ENCODE measurements around the gene SUSD4.

SUSD4 gene

DNA sequence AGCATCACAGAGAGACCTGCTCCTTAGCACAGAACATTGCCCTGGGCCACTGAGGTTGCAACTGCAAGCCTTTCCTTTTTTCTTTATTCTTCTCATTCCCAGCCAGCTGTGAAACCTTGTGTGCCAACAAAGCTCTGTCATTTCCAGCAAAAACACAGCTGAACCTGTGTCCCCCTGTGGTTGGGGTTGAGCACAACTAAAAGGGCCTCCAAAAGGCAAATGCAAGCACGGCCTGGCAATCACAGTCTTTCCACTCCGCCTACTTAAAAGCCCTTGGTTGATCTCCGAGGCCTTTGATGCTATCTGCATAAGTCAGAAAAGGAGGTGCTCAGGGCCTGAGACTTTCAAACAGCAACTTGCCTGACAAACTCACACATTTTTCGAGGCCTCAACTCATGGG lies 32.7 kb downstream of the SUSD4 start:
- TF ChIP-seq, protein P1, sequence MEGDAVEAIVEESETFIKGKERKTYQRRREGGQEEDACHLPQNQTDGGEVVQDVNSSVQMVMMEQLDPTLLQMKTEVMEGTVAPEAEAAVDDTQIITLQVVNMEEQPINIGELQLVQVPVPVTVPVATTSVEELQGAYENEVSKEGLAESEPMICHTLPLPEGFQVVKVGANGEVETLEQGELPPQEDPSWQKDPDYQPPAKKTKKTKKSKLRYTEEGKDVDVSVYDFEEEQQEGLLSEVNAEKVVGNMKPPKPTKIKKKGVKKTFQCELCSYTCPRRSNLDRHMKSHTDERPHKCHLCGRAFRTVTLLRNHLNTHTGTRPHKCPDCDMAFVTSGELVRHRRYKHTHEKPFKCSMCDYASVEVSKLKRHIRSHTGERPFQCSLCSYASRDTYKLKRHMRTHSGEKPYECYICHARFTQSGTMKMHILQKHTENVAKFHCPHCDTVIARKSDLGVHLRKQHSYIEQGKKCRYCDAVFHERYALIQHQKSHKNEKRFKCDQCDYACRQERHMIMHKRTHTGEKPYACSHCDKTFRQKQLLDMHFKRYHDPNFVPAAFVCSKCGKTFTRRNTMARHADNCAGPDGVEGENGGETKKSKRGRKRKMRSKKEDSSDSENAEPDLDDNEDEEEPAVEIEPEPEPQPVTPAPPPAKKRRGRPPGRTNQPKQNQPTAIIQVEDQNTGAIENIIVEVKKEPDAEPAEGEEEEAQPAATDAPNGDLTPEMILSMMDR (conservative IDR thresholded peaks at IDR 0.05; ENCODE audit: low read depth, low read length): no peak
- no peak overlapping the region for H3K4me3 ChIP-seq (ENCODE audit: low read length)
- no peak for DNase-seq (ENCODE audit: low read depth)

DNA sequence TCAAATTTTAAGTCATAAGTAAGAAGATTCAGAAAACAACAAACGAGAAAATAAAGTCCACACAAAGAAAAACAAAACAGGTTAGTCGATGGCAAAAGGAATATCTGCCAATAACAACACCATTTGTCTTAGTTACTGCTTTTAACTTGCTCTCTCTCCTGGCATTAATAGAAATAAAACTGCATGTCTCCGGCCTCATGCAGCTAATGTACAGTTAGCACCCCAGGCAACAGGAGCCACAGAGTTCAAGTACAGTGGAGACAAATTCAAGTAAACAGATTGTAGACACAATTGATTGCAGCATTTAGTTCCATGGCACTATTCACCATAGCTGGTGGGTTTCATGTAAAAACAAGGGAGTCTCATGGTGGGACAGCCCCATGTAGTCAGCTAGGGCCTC lies 33.5 kb downstream of the SUSD4 start:
- TF ChIP-seq, protein P1 (conservative IDR thresholded peaks at IDR 0.05; ENCODE audit: low read depth, low read length): no peak
- no peak for DNase-seq (ENCODE audit: low read depth)

DNA sequence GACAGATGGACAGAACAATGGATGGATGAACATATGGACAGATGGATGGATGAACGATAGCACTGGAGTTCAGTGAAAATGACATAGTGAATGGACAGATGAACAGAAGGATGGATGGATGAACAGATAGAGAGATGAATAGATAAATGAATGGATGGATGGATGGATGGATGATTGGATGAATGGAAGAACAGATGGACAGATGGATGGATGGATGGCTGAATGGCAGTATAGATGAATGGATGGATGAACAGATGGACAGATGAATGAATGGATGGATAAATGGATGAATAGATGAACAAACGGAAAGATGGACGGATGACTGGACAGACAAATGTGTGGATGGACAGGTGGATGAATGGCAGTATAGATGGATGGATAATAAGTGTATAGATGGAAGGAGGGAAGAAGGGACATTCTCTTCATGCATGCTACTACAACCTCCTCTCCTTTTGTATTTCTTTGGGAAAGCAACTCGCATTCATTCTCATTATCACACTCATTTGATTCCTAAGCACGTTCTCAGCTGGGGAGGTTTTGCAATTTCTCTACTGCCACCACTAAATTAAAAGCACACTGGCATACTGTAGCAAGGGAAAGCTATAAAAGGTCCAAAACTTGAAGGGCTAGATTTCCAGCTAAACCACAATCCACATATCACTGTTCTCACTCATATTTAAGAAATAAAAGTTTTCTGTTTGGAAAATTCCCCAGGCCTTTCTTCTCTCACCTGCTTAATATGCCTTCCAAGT lies 34.1 kb downstream of the SUSD4 start:
- TF ChIP-seq, protein P1 (conservative IDR thresholded peaks at IDR 0.05; ENCODE audit: low read depth, low read length): no peak
- H3K4me3 ChIP-seq (ENCODE audit: low read length): no peak overlapping the region

More for the DNA sequence above, 33.5 kb downstream of the SUSD4 start:
- H3K4me3 ChIP-seq (ENCODE audit: low read length): no peak overlapping the region

DNA sequence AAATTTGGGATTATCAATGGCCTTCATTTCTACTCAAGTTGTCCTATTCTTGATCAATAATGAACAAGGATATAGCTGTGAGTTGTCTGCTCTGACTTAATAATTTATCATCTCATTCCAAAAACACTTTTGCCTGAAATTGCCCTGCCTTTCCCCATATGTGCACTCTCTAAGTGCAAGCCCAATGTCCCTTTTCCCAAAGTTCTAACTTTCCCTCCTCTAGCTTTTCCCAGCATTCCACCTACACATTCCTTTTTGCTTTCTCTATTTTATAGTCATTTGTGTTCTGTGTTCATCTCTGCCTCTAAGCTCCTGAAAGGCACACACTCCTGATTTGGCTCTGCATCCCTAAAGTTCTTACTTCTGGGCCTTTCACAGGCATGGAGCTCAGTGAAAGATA lies 34.7 kb downstream of the SUSD4 start:
- TF ChIP-seq, protein P1 (conservative IDR thresholded peaks at IDR 0.05; ENCODE audit: low read depth, low read length): no peak
- DNase-seq (ENCODE audit: low read depth): no peak
- H3K4me3 ChIP-seq (ENCODE audit: low read length): no peak overlapping the region

More for the DNA sequence above, 34.1 kb downstream of the SUSD4 start:
- DNase-seq (ENCODE audit: low read depth): no peak

DNA sequence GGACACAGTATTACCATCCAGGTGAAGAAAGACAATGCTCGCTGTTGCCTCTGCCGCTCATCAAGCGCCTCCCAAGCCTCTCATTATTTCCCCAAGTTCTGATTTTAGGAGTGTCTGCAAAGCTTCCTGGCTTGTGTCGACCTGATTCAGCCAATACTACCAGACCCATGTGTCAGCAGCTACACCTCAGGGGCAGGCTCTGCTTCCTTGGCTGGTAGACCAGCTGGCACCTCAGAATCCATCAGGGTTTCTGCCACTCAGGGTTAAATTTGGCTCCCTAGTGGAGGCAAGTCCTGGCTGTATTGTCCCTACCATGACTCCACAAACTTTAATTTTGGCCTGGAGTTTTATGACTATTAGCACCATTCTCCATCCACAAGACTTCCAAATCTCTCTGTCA lies 35.4 kb downstream of the SUSD4 start:
- H3K4me3 ChIP-seq (ENCODE audit: low read length): no peak overlapping the region
- TF ChIP-seq, protein P1 (conservative IDR thresholded peaks at IDR 0.05; ENCODE audit: low read depth, low read length): no peak
- no peak for DNase-seq (ENCODE audit: low read depth)

DNA sequence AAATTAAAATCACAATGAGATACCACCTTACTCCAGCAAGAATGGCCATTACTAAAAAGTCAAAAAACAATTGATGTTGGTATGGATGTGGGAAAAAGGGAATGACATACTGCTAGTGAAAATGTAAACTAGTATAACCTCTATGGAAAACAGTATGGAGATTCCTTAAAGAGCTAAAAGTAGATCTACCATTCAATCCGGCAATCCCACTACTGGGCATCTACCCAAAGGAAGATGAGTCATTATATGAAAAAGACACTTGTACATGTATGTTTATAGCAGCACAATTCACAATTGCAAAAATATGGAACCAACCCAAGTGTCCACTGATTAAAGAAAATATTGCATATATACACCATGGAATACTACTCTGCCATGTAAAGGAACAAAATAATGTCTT lies 37.2 kb downstream of the SUSD4 start:
- DNase-seq (ENCODE audit: low read depth): no peak
- TF ChIP-seq, protein P1 (conservative IDR thresholded peaks at IDR 0.05; ENCODE audit: low read depth, low read length): no peak
- no peak overlapping the region for H3K4me3 ChIP-seq (ENCODE audit: low read length)
